Right cardiac atrium (tissue), 5 donors: ENCODE results near the gene ADGRL2. TPM values are rescaled to one million over a fixed set of nuclear protein-coding genes. Genes with fewer than 3 reads are reported as not detected.
A peak's percentile ranks its signal among the peaks of the same experiment; 100 is the strongest.

ENCODE experiments used
- ATAC-seq, 2 donors: fragments of 200-7000 bp; cut with Tn5 transposase; one replicate each; pipeline versions ENCODE4 v1.8.0 to v1.9.1; 2020; ENCODE audit warnings: moderate library complexity in 2 of 2, mild to moderate bottlenecking in 1 of 2
- DNase-seq, 3 donors: peaks; one replicate each; pipeline ENCODE4 v3.0.0-alpha.2; 2020
- H3K27ac ChIP-seq: one replicate; pipeline ENCODE4 v1.5.1; 2013; ENCODE audit warnings: mild to moderate bottlenecking, low read length, control low read depth, moderate library complexity
- H3K27me3 ChIP-seq: one replicate; pipeline ENCODE4 v1.6.1; 2013; ENCODE audit not compliant: control insufficient read depth, insufficient read depth
- H3K4me1 ChIP-seq: one replicate; pipeline ENCODE4 v1.6.1; 2013; ENCODE audit warnings: low read length; ENCODE audit not compliant: control insufficient read depth, insufficient read depth
- H3K4me3 ChIP-seq: one replicate; pipeline ENCODE4 v1.5.1; 2013; ENCODE audit warnings: low read length, control low read depth
- H3K9me3 ChIP-seq: one replicate; pipeline ENCODE4 v1.6.1; 2013; ENCODE audit warnings: low read length; ENCODE audit not compliant: control insufficient read depth
- WGBS: extraction: QIAGEN DNeasy Blood & Tissue Kit; methylation state at CpG from one replicate; pipeline ENCODE4 v1.1.7; 2013; 5-methylcytosine and 5-hydroxymethylcytosine counted together
- intact Hi-C, 4 donors: fragments of 100-400 bp; cut with DNase I; formaldehyde crosslinking; loops; one replicate each; pipeline versions ENCODE4 v1.11.0 to v1.14.0; 2022 to 2023
- long read RNA-seq, 4 donors: library from polyadenylated mRNA; unstranded; transcript quantifications; one replicate each; pipeline ENCODE4 v2.0.0, GENCODE V29; 2020 to 2021
- polyA plus RNA-seq: library from polyadenylated mRNA; stranded (reverse); fragments of 200-250 nt; gene quantifications from one replicate; pipeline ENCODE4 v1.2.3, GENCODE V29; 2013
- total RNA-seq, 4 donors: library from RNA; stranded (reverse); fragmentation: NEBNext Ultra II Directional; extraction: Animal tissue kit (Norgen Biotek cat#: 25700); gene quantifications; one replicate each; pipeline ENCODE4 v1.2.1, GENCODE V29; 2021
- donor health status: healthy with polysubstance abuse.
- donor health status: DM: no; HTN: yes; CAD: no.
- donor health status: DM: no; HTN: no; CAD: no.
- donor health status: DM: no; HTN: yes; CAD: no; lungs with severe emphysema.
- donor health status: DM: yes; HTN: yes; CAD: no.

The ADGRL2 gene
- total RNA-seq (10 to 100 TPM; 55.4 to 78.2 (median 70.8) TPM), polyA plus RNA-seq (41.5 TPM)
- long read RNA-seq, donor 1, partial matches to known transcripts = 10 of 38 reads
- long read RNA-seq, donor 1, other reads (novel, unspliced or antisense) = 28 of 38 reads
- long read RNA-seq, donor 2, partial matches to known transcripts = 8 of 19 reads
- long read RNA-seq, donor 2, other reads (novel, unspliced or antisense) = 10 of 19 reads
- long read RNA-seq, donor 3, partial matches to known transcripts = 22 of 56 reads
- long read RNA-seq, donor 3, other reads (novel, unspliced or antisense) = 33 of 56 reads
- long read RNA-seq, donor 4, partial matches to known transcripts = 9 of 34 reads
- long read RNA-seq, donor 4, other reads (novel, unspliced or antisense) = 25 of 34 reads

GRCh38 chr1:81800695-81801650 is at the start of gene ADGRL2:
Gene ADGRL2, plus strand, starts transcription at chr1:81800934. Its CDS starts 36,051 bp downstream, at chr1:81836985.
- under 1% methylated on average over 80 of the region's 81 CpGs for WGBS
- H3K4me1 ChIP-seq = no peaks in the 10 kb centered on the region
- intact Hi-C loops = loop anchor here in 1 of 4 donors (5.0 to 10.0 kb wide), 2 partner anchors 174 to 489 kb away; no protein-coding TSS in a partner anchor
- H3K27me3 ChIP-seq = no peaks in the 10 kb centered on the region
- H3K4me3 ChIP-seq = peak within 1 kb of the TSS; percentile 86
- DNase-seq (peak; percentile 81 to 88 (median 87)), ATAC-seq (peak; percentile 91 to 93)
- no peaks in the 10 kb centered on the region for H3K9me3 ChIP-seq
- H3K27ac ChIP-seq = peak within 1 kb of the TSS; percentile 95

DNA sequence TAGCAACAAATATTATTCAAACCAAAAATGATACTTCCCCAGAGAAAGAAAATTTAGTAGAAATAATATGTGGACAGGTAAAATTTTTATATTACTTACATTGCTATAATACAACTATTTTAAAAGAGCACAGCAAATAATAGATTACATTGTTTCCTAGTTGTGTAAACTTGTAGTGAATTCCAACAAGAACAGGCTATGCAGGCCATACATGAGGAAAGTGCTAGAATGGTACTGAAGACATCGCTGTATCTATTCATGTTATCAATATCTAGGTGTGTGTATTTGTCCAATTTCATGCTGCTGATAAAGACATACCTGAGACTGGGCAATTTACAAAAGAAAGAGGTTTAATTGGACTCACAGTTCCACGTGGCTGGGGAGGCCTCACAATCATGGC is 47.9 kb upstream of the ADGRL2 start:
- DNase-seq = no peak
- no peak for ATAC-seq

GRCh38 chr1:81754424-81754823 is 46.3 kb upstream of the ADGRL2 start:
- Histone ChIP-seq H3K9me3 (no peaks in the 10 kb centered on the region), H3K27ac (no peak overlapping the region), H3K4me3 (no peak overlapping the region), H3K4me1 (no peaks in the 10 kb centered on the region), H3K27me3 (no peaks in the 10 kb centered on the region)
- ATAC-seq = no peak
- intact Hi-C loops = loop anchor here in 1 of 4 donors (10.0 kb wide), 1 partner anchor 200 kb away; no protein-coding TSS in a partner anchor
- no peak for DNase-seq

More for the DNA sequence above, 47.9 kb upstream of the ADGRL2 start:
- WGBS = 91% methylated on average over 2 of the region's 2 CpGs
- Histone ChIP-seq H3K4me1 (no peaks in the 10 kb centered on the region), H3K4me3 (no peak overlapping the region), H3K9me3 (no peaks in the 10 kb centered on the region), H3K27ac (no peak overlapping the region), H3K27me3 (no peaks in the 10 kb centered on the region)
- intact Hi-C loops = loop anchor here in 1 of 4 donors (10.0 kb wide), 1 partner anchor 198 kb away; no protein-coding TSS in a partner anchor

DNA sequence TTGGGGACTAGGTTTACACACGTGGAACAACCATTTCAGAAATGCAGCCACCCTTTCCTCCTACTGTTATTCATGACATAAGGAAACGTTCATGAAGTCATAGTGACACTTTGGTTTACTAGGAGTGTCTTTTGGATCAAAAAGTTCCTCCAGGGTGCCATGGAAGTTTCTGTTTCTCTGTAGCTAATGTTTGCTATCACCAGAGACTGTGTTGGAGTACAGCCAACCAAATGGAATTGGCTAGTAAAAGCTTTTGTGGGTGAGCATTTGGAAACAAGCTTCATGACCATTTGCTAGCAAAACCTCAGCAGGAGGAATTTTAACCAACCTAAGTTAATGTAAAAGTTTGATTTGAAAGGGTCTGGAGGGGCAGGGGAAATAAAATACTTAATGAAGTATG is 43.9 kb upstream of the ADGRL2 start:
- DNase-seq = no peak
- Histone ChIP-seq H3K27ac (no peak overlapping the region), H3K9me3 (no peaks in the 10 kb centered on the region), H3K4me1 (no peaks in the 10 kb centered on the region), H3K27me3 (no peaks in the 10 kb centered on the region), H3K4me3 (no peak overlapping the region)
- ATAC-seq = no peak
- WGBS = 45% methylated on average over 2 of the region's 2 CpGs
- intact Hi-C loops = loop anchor here in 1 of 4 donors (10.0 kb wide), 1 partner anchor 202 kb away; no protein-coding TSS in a partner anchor

GRCh38 chr1:81757398-81758020 is 43.2 kb upstream of the ADGRL2 start:
- no peak for ATAC-seq
- intact Hi-C loops = loop anchor here in 1 of 4 donors (10.0 kb wide), 1 partner anchor 203 kb away; no protein-coding TSS in a partner anchor
- DNase-seq = peak in 1 of 3 donors; percentile 28
- H3K27ac ChIP-seq = no peak overlapping the region
- no peaks in the 10 kb centered on the region for H3K9me3 ChIP-seq
- no peak overlapping the region for H3K4me3 ChIP-seq
- no peaks in the 10 kb centered on the region for H3K4me1 ChIP-seq
- no peaks in the 10 kb centered on the region for H3K27me3 ChIP-seq
- WGBS = 64% methylated on average over 8 of the region's 8 CpGs

DNA sequence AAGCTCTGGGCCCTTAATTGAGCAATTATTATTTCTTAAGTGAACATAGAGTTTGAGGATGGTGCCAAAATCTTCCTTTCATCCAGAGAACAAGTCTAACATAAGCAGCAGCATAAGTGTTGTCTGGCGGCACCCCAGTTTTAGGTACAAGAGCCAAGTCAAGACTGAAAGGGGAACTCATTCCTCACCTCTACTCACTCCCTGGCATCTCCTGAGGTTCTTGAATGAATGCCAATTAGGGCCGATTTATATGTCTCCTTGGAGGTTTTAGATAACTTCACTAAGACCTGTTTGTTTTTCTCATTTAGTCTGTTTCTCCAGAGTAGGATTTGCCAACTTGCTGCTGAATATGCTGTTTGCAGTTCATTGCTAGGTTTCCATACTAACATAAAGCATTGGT is 42.6 kb upstream of the ADGRL2 start:
- no peaks in the 10 kb centered on the region for H3K9me3 ChIP-seq
- H3K27ac ChIP-seq = no peak overlapping the region
- no peak for ATAC-seq
- DNase-seq = no peak
- H3K4me3 ChIP-seq = no peak overlapping the region
- H3K27me3 ChIP-seq = no peaks in the 10 kb centered on the region
- H3K4me1 ChIP-seq = no peaks in the 10 kb centered on the region
- intact Hi-C loops = loop anchor here in 1 of 4 donors (10.0 kb wide), 1 partner anchor 203 kb away; no protein-coding TSS in a partner anchor
- WGBS = 59% methylated on average over 2 of the region's 2 CpGs

GRCh38 chr1:81760477-81761097 is 40.1 kb upstream of the ADGRL2 start:
- no peak overlapping the region for H3K27ac ChIP-seq
- H3K4me3 ChIP-seq = no peak overlapping the region
- 1% methylated on average over 1 of the region's 1 CpG for WGBS
- H3K4me1 ChIP-seq = no peaks in the 10 kb centered on the region
- H3K9me3 ChIP-seq = no peaks in the 10 kb centered on the region
- DNase-seq (no peak), ATAC-seq (no peak)
- H3K27me3 ChIP-seq = no peaks in the 10 kb centered on the region
- intact Hi-C loops = no loop called here

DNA sequence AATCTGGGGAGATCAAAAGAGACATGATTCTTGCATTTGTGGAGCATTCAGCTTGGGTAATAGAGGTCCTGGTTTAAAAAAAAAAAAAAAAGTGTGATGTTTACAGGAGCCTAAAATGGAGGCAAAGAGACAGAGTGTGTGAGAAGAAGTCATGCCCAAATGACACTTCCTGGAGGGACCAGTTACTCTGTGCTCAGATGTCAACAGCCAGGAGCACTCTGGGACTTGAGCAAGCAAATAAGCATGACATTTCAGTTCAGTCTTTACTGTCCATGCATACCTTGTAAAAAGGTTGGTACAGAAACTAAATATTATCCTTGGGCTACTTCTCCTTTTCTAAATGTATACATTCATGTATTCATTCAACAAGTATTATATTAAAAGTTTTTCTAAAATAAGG is 25.2 kb upstream of the ADGRL2 start:
- no peaks in the 10 kb centered on the region for H3K27me3 ChIP-seq
- no peaks in the 10 kb centered on the region for H3K4me1 ChIP-seq
- DNase-seq (no peak), ATAC-seq (no peak)
- intact Hi-C loops = no loop called here
- H3K9me3 ChIP-seq = no peaks in the 10 kb centered on the region
- no peak overlapping the region for H3K27ac ChIP-seq
- H3K4me3 ChIP-seq = no peak overlapping the region

DNA sequence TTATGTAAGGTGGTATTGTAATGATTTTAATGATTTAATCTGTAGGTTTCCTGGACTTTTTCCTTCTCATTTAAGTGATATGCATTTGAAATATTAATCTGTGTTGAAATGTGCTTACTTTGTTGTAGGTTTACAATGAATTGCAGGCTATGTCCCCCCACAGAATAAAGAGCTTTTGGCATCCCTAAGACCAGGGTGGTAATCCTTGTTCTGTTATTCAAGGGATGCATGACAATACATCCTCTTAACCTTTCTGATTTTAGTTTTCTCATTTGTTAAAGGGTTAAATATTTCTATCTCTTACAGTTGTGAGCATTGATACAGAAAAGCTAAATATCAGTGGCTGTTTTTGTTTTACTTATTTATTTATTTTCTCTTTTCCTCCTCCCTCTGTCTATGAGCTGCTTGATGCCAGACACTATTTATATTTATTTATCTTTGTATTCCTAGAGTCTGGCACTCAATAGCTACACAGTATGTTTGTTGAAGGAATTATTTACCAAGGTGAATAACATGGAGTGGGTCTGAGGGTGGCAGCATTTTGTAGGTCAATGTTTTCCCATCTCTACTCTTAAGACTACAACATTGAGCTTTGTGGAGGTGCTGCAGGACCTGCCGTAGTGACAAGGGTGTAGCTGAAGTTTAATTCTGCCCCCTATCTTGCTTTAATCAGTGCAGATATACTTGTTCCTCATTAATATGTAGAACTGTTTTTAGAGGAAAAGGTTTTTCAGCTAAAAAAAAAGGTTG is 19.9 kb upstream of the ADGRL2 start:
- DNase-seq (no peak), ATAC-seq (no peak)
- Histone ChIP-seq H3K4me1 (peaks cover 6% of the 10 kb centered on the region), H3K27me3 (no peaks in the 10 kb centered on the region), H3K4me3 (no peak overlapping the region), H3K9me3 (no peaks in the 10 kb centered on the region), H3K27ac (no peak overlapping the region)
- intact Hi-C loops = no loop called here
- 93% methylated on average over 1 of the region's 1 CpG for WGBS

DNA sequence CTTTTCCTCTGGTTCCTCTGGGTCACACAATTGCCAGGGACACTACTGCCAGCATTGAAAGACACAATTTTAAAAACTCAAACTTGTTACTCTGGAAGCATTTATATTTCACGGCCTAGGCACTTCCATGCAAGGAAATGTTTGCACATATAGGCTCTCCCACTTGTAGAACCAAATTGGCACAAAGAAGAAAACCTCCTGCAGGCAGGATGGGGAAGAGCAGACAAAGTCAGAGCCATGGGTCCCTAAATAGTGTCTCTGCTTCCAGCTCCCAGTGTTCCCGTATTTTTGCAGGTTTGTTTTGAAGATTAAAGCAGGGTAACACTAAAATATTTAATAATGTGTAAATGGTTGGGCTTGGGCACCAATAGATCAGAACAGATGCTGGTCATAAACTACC is 19.0 kb upstream of the ADGRL2 start:
- no peaks in the 10 kb centered on the region for H3K9me3 ChIP-seq
- H3K4me1 ChIP-seq = peaks cover 6% of the 10 kb centered on the region
- H3K4me3 ChIP-seq = no peak overlapping the region
- 85% methylated on average over 2 of the region's 2 CpGs for WGBS
- no peak for DNase-seq
- intact Hi-C loops = no loop called here
- ATAC-seq = no peak
- H3K27ac ChIP-seq = no peak overlapping the region
- H3K27me3 ChIP-seq = no peaks in the 10 kb centered on the region
